Measurements from ENCODE around the gene LRRTM3. TPM values are rescaled to one million over a fixed set of nuclear protein-coding genes. Genes with fewer than 3 reads are reported as not detected.

The LRRTM3 gene
- total RNA-seq, 6 donors from 2014 or later, result not detected

DNA sequence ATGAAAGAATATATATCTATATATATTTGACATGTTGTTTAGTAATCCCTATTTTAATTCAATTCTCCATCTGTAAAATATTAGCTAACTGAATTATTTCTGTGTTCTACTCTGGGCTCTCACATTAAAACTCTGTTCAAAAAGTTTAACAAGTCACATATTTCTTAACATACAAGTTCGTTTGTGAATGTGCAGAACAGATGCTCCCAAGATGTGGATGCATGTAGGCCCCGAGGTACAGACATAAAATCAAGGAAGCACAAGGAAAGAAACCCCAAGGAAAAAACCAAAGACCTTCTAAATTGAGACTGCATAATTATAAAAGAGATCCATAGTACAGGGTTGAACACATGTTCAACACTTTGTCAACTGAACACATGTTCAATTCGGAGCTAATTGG lies 175.1 kb downstream of the LRRTM3 start:
- Histone ChIP-seq H3K9me3 (no peaks in the 10 kb centered on the region), H3K4me1 (no peaks in the 10 kb centered on the region), H3K27ac (no peak overlapping the region), H3K36me3 (no peaks in the 10 kb centered on the region), H3K4me3 (no peak overlapping the region), H3K27me3 (no peaks in the 10 kb centered on the region)
- TF ChIP-seq POLR2A (IDR thresholded peaks at IDR 0.05) (no peak), POLR2AphosphoS5 (IDR thresholded peaks at IDR 0.05) (no peak), EP300 (IDR thresholded peaks at IDR 0.05) (no peak)
- TF ChIP-seq, protein P1, sequence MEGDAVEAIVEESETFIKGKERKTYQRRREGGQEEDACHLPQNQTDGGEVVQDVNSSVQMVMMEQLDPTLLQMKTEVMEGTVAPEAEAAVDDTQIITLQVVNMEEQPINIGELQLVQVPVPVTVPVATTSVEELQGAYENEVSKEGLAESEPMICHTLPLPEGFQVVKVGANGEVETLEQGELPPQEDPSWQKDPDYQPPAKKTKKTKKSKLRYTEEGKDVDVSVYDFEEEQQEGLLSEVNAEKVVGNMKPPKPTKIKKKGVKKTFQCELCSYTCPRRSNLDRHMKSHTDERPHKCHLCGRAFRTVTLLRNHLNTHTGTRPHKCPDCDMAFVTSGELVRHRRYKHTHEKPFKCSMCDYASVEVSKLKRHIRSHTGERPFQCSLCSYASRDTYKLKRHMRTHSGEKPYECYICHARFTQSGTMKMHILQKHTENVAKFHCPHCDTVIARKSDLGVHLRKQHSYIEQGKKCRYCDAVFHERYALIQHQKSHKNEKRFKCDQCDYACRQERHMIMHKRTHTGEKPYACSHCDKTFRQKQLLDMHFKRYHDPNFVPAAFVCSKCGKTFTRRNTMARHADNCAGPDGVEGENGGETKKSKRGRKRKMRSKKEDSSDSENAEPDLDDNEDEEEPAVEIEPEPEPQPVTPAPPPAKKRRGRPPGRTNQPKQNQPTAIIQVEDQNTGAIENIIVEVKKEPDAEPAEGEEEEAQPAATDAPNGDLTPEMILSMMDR (IDR thresholded peaks at IDR 0.05), result no peak
- DNase-seq (no peak), ATAC-seq (ENCODE audit: low FRiP score in 2 of 2) (no peak)
- 72 to 76% methylated on average over 3 of the region's 3 CpGs for WGBS, 2 donors

DNA sequence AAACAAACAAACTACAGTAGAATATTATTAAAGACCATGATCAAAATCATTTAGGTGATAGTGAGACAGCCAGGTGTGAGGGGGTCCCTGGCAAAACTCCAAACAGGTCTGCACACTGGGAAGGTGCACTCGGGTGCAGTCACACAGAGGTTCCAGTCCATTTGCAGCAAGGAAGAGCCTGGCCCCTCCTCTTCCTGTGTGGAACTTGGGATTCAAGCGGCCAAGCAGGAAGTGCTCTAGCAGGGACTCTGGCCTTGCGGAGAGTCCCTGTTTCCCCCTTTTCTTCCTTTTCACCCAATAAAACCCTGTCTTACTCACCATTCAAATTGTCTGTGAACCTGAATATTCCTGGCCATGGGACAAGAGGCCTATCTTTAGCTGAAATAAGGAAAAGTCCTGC lies 181.8 kb downstream of the LRRTM3 start:
- TF ChIP-seq, protein P1 (IDR thresholded peaks at IDR 0.05), result no peak
- TF ChIP-seq POLR2AphosphoS5 (IDR thresholded peaks at IDR 0.05), result no peak
- TF ChIP-seq POLR2A (IDR thresholded peaks at IDR 0.05), result no peak
- no peak for TF ChIP-seq EP300 (IDR thresholded peaks at IDR 0.05)
- 54 to 86% methylated on average over 3 of the region's 3 CpGs for WGBS, 2 donors

DNA sequence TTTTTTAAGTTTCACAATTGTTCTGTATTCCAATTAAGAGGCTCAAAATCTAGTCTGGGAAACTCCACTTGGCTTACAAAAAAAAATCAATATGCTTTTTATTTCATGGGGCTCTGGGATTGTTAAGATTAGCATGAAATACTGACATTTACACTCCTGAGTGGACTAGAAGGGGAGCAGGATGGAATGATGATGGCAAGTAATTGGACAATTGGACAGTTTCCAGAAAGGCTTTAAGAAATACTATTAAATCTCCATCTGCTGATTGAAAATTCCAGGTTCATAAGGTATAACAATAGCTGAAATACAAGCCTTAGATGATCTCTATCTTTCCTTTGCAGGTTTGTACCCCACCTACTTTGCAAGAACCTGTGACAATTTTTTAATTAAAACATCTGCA lies 184.4 kb downstream of the LRRTM3 start:
- DNase-seq (no peak), ATAC-seq (ENCODE audit: low FRiP score in 2 of 2) (no peak)
- Histone ChIP-seq H3K36me3 (no peaks in the 10 kb centered on the region), H3K27ac (no peak overlapping the region), H3K27me3 (no peaks in the 10 kb centered on the region), H3K4me3 (no peak overlapping the region), H3K9me3 (no peaks in the 10 kb centered on the region), H3K4me1 (no peaks in the 10 kb centered on the region)
- TF ChIP-seq EP300 (IDR thresholded peaks at IDR 0.05) (no peak), POLR2A (IDR thresholded peaks at IDR 0.05) (no peak), POLR2AphosphoS5 (IDR thresholded peaks at IDR 0.05) (no peak)
- TF ChIP-seq, protein P1 (IDR thresholded peaks at IDR 0.05), result no peak

More for the DNA sequence above, 181.8 kb downstream of the LRRTM3 start:
- Histone ChIP-seq H3K4me3 (no peak overlapping the region), H3K36me3 (no peaks in the 10 kb centered on the region), H3K27me3 (no peaks in the 10 kb centered on the region), H3K9me3 (no peaks in the 10 kb centered on the region), H3K27ac (no peak overlapping the region), H3K4me1 (no peaks in the 10 kb centered on the region)
- no peak for DNase-seq
- no peak for ATAC-seq (ENCODE audit: low FRiP score in 2 of 2)

DNA sequence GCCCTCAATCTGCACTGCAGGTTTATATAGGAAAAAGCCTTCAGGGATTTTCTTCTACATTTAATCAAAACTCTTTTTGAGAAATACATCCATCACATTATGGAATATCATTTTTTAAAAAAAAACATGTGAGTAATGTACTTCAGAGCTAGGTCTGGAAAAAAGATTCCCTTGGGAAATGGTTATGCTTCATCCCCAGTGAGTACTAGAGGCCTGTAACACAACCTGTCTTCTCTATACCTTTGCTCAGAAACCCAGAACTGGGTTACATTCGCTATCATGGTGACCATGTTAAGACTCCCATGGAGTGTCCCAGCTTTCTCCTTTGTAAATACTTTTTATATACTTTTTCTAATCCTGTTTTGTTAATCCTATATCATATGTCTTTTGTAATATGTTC lies 186.9 kb downstream of the LRRTM3 start:
- no peak for TF ChIP-seq POLR2AphosphoS5 (IDR thresholded peaks at IDR 0.05)
- TF ChIP-seq EP300 (IDR thresholded peaks at IDR 0.05), result no peak
- TF ChIP-seq, protein P1 (IDR thresholded peaks at IDR 0.05), result no peak
- no peak for TF ChIP-seq POLR2A (IDR thresholded peaks at IDR 0.05)
- H3K27me3 ChIP-seq, result no peaks in the 10 kb centered on the region
- ATAC-seq (ENCODE audit: low FRiP score in 2 of 2) (no peak), DNase-seq (no peak)
- H3K4me3 ChIP-seq, result no peak overlapping the region
- no peaks in the 10 kb centered on the region for H3K4me1 ChIP-seq
- WGBS, 2 donors, result 82 to 88% methylated on average over 1 of the region's 1 CpG
- H3K36me3 ChIP-seq, result no peaks in the 10 kb centered on the region
- H3K9me3 ChIP-seq, result no peaks in the 10 kb centered on the region
- H3K27ac ChIP-seq, result no peak overlapping the region

DNA sequence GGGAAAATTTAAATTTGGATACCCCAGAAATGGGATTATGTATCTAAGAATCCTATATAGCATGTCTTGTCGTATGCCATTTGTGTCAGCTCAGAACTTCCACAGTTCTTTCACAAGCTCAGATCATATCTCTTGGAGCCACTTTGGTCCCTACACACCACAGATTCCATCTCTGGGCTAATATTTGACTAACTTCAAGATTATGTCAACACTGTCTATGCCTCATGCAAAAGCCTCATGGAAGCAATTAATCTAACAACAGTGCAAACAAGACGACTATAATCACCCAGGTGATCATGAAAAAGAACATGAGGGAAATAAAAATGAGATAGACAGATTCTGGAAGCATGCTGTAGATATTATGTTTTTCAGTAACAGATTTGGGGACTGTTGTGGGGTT lies 189.1 kb downstream of the LRRTM3 start:
- H3K4me3 ChIP-seq, result no peak overlapping the region
- WGBS, 2 donors, result 67 to 70% methylated on average over 2 of the region's 2 CpGs
- H3K36me3 ChIP-seq, result no peaks in the 10 kb centered on the region
- no peaks in the 10 kb centered on the region for H3K9me3 ChIP-seq
- DNase-seq (no peak), ATAC-seq (ENCODE audit: low FRiP score in 2 of 2) (no peak)
- TF ChIP-seq EP300 (IDR thresholded peaks at IDR 0.05) (no peak), POLR2AphosphoS5 (IDR thresholded peaks at IDR 0.05) (no peak), POLR2A (IDR thresholded peaks at IDR 0.05) (no peak)
- TF ChIP-seq, protein P1 (IDR thresholded peaks at IDR 0.05), result no peak
- H3K4me1 ChIP-seq, result no peaks in the 10 kb centered on the region
- no peaks in the 10 kb centered on the region for H3K27me3 ChIP-seq
- H3K27ac ChIP-seq, result no peak overlapping the region
